Measurements from ENCODE around the gene TECPR2. TPM values are rescaled to one million over a fixed set of nuclear protein-coding genes. Genes with fewer than 3 reads are reported as not detected.

Gene TECPR2
- polyA plus RNA-seq, 1 donor (not counting 4 experiments of a cell fraction or from before 2014, with no cell fraction given) = 8.3 TPM

DNA sequence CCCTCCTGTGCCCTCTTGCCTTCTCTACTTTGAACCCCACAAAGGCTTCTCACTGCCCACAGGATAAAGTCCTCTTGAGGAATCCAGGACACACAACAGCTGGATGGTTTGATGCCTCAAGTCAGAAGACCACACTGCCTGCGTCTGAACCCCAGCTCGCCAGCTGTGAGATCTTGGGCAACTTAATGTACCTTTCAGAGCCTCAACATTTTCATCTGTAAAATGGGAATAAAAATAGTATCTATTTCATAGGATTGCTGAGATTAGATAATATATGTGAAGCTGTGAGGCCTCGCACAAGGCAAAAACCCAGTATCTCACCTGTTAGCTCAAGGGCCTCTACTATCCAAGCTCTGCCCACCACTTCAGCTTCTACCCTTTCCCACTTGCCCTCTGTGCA is 2.4 kb upstream of the TECPR2 start:
- dilution Hi-C loops (cut with MboI; ENCODE audit: extremely low pct_ligation_motif_present, low sequenced_read_pairs) = no loop called here

GRCh38 chr14:102362084-102362483 is 657 bp upstream of the TECPR2 start:
- Histone ChIP-seq H3K4me1 (ENCODE audit: control insufficient read depth, extremely low read depth, insufficient read depth, low read length) (peaks cover 11% of the 10 kb centered on the region), H3K27me3 (ENCODE audit: control insufficient read depth, extremely low read depth, insufficient read depth, low read length) (no peaks in the 10 kb centered on the region), H3K36me3 (ENCODE audit: control insufficient read depth in 2 of 2, extremely low read depth in 1 of 2, insufficient read depth in 2 of 2, low read length in 2 of 2) (peaks cover 4 to 7% of the 10 kb centered on the region in 2 experiments), H3K4me3 (ENCODE audit: control insufficient read depth in 2 of 3, extremely low read depth in 1 of 3, insufficient read depth in 2 of 3, low read depth in 1 of 3, low read length in 3 of 3) (peak overlapping the region; percentile 73 to 92 (median 85)), H3K9me3 (ENCODE audit: control insufficient read depth, low read depth, low read length) (no peaks in the 10 kb centered on the region), H4K20me1 (ENCODE audit: control insufficient read depth, extremely low read depth, insufficient read depth, low read length) (no peaks in the 10 kb centered on the region), H2AFZ (ENCODE audit: control insufficient read depth, low read length) (peak overlapping the region; percentile 54), H3K9me1 (ENCODE audit: control insufficient read depth, extremely low read depth, insufficient read depth, low read length) (no peaks in the 10 kb centered on the region), H3K4me2 (ENCODE audit: control insufficient read depth, extremely low read depth, insufficient read depth, low read depth, low read length) (peak overlapping the region; percentile 88), H3K79me2 (ENCODE audit: control insufficient read depth, insufficient read depth, low read length) (peaks cover 36% of the 10 kb centered on the region), H3K27ac (ENCODE audit: control insufficient read depth, insufficient read depth, low read length) (peak overlapping the region; percentile 85), H3K9ac (ENCODE audit: control insufficient read depth, extremely low read depth, insufficient read depth, low read length) (peak overlapping the region; percentile 84)
- dilution Hi-C loops (cut with MboI; ENCODE audit: extremely low pct_ligation_motif_present, low sequenced_read_pairs) = no loop called here
- TF ChIP-seq, protein P1, sequence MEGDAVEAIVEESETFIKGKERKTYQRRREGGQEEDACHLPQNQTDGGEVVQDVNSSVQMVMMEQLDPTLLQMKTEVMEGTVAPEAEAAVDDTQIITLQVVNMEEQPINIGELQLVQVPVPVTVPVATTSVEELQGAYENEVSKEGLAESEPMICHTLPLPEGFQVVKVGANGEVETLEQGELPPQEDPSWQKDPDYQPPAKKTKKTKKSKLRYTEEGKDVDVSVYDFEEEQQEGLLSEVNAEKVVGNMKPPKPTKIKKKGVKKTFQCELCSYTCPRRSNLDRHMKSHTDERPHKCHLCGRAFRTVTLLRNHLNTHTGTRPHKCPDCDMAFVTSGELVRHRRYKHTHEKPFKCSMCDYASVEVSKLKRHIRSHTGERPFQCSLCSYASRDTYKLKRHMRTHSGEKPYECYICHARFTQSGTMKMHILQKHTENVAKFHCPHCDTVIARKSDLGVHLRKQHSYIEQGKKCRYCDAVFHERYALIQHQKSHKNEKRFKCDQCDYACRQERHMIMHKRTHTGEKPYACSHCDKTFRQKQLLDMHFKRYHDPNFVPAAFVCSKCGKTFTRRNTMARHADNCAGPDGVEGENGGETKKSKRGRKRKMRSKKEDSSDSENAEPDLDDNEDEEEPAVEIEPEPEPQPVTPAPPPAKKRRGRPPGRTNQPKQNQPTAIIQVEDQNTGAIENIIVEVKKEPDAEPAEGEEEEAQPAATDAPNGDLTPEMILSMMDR (optimal IDR thresholded peaks at IDR 0.05 in 1 of 3, IDR thresholded peaks at IDR 0.05 in 1 of 3, conservative IDR thresholded peaks at IDR 0.05 in 1 of 3; ENCODE audit: extremely low read depth in 1 of 3, insufficient read depth in 2 of 3, low read length in 3 of 3) = no peak
- DNase-seq (ENCODE audit: low read depth, low spot score) (no peak), FAIRE-seq (peak; percentile 43)

More for the DNA sequence above, 2.4 kb upstream of the TECPR2 start:
- H3K9ac ChIP-seq (ENCODE audit: control insufficient read depth, extremely low read depth, insufficient read depth, low read length) = no peak overlapping the region
- H3K79me2 ChIP-seq (ENCODE audit: control insufficient read depth, insufficient read depth, low read length) = peaks cover 25% of the 10 kb centered on the region
- FAIRE-seq (no peak), DNase-seq (ENCODE audit: low read depth, low spot score) (no peak)
- no peak overlapping the region for H2AFZ ChIP-seq (ENCODE audit: control insufficient read depth, low read length)
- H3K9me1 ChIP-seq (ENCODE audit: control insufficient read depth, extremely low read depth, insufficient read depth, low read length) = no peaks in the 10 kb centered on the region
- H3K27me3 ChIP-seq (ENCODE audit: control insufficient read depth, extremely low read depth, insufficient read depth, low read length) = no peaks in the 10 kb centered on the region
- peaks cover 6 to 10% of the 10 kb centered on the region in 2 experiments for H3K36me3 ChIP-seq (ENCODE audit: control insufficient read depth in 2 of 2, extremely low read depth in 1 of 2, insufficient read depth in 2 of 2, low read length in 2 of 2)
- H3K9me3 ChIP-seq (ENCODE audit: control insufficient read depth, low read depth, low read length) = no peaks in the 10 kb centered on the region
- peaks cover 11% of the 10 kb centered on the region for H3K4me1 ChIP-seq (ENCODE audit: control insufficient read depth, extremely low read depth, insufficient read depth, low read length)
- H3K4me3 ChIP-seq (ENCODE audit: control insufficient read depth in 2 of 3, extremely low read depth in 1 of 3, insufficient read depth in 2 of 3, low read depth in 1 of 3, low read length in 3 of 3) = no peak overlapping the region
- no peak overlapping the region for H3K4me2 ChIP-seq (ENCODE audit: control insufficient read depth, extremely low read depth, insufficient read depth, low read depth, low read length)
- no peaks in the 10 kb centered on the region for H4K20me1 ChIP-seq (ENCODE audit: control insufficient read depth, extremely low read depth, insufficient read depth, low read length)
- TF ChIP-seq, protein P1 (optimal IDR thresholded peaks at IDR 0.05 in 1 of 3, IDR thresholded peaks at IDR 0.05 in 1 of 3, conservative IDR thresholded peaks at IDR 0.05 in 1 of 3; ENCODE audit: extremely low read depth in 1 of 3, insufficient read depth in 2 of 3, low read length in 3 of 3) = no peak
- H3K27ac ChIP-seq (ENCODE audit: control insufficient read depth, insufficient read depth, low read length) = no peak overlapping the region
